IMR-90 (cell line): ENCODE measurements around the gene HHIPL1.

Experiments
- BHLHE40 ChIP-seq: fragments of 150-350 bp; IDR thresholded peaks from 2 replicates; pipeline ENCODE4 v1.6.1; 2016; ENCODE audit warnings: mild to moderate bottlenecking, low read depth, low read length
- CEBPB ChIP-seq: IDR thresholded peaks from 2 replicates; pipeline ENCODE4 v1.6.1; 2012; ENCODE audit warnings: low read depth, low read length, improper control_type of control experiment
- CHD1 ChIP-seq: IDR thresholded peaks from 2 replicates; pipeline ENCODE4 v1.6.1; 2012; ENCODE audit warnings: low read depth, low read length, improper control_type of control experiment
- CTCF ChIP-seq: conservative IDR thresholded peaks from 2 replicates; pipeline ENCODE4 v1.5.1; 2012; ENCODE audit warnings: mild to moderate bottlenecking, low read depth, low read length, improper control_type of control experiment
- ELK1 ChIP-seq: fragments of 150-350 bp; IDR thresholded peaks from 2 replicates; pipeline ENCODE4 v1.6.1; 2016; ENCODE audit warnings: low read depth, mild to moderate bottlenecking, low read length, moderate library complexity, borderline replicate concordance
- FOS ChIP-seq: fragments of 150-350 bp; IDR thresholded peaks from 2 replicates; pipeline ENCODE4 v1.6.1; 2016; ENCODE audit warnings: low read depth, low read length
- MAFK ChIP-seq: IDR thresholded peaks from 2 replicates; pipeline ENCODE4 v1.6.1; 2012; ENCODE audit warnings: low read depth, low read length, improper control_type of control experiment
- MXI1 ChIP-seq: IDR thresholded peaks from 2 replicates; pipeline ENCODE4 v1.6.1; 2012; ENCODE audit warnings: low read depth, mild to moderate bottlenecking, low read length, moderate library complexity, borderline replicate concordance
- NFE2L2 ChIP-seq: fragments of 150-350 bp; IDR thresholded peaks from 2 replicates; pipeline ENCODE4 v1.6.1; 2016; ENCODE audit warnings: low read depth, mild to moderate bottlenecking, low read length
- POLR2A ChIP-seq: IDR thresholded peaks from 2 replicates; pipeline ENCODE4 v1.6.1; 2012; ENCODE audit warnings: mild to moderate bottlenecking, low read depth, low read length
- RAD21 ChIP-seq: IDR thresholded peaks from 2 replicates; pipeline ENCODE4 v1.6.1; 2012; ENCODE audit warnings: low read length, improper control_type of control experiment
- RFX5 ChIP-seq: IDR thresholded peaks from 2 replicates; pipeline ENCODE4 v1.8.0; 2012; ENCODE audit warnings: low read depth, mild to moderate bottlenecking, low read length, moderate library complexity
- SMC3 ChIP-seq: fragments of 150-350 bp; IDR thresholded peaks from 2 replicates; pipeline ENCODE4 v1.6.1; 2016; ENCODE audit warnings: low read depth, mild to moderate bottlenecking, antibody characterized with exemption, low read length, moderate library complexity
- TF ChIP-seq, protein P1 (sequence below): fragments of 150-350 bp; IDR thresholded peaks from 2 replicates; pipeline ENCODE4 v1.6.1; 2017; ENCODE audit warnings: mild to moderate bottlenecking, antibody characterized with exemption, low read length, low read depth

DNA sequence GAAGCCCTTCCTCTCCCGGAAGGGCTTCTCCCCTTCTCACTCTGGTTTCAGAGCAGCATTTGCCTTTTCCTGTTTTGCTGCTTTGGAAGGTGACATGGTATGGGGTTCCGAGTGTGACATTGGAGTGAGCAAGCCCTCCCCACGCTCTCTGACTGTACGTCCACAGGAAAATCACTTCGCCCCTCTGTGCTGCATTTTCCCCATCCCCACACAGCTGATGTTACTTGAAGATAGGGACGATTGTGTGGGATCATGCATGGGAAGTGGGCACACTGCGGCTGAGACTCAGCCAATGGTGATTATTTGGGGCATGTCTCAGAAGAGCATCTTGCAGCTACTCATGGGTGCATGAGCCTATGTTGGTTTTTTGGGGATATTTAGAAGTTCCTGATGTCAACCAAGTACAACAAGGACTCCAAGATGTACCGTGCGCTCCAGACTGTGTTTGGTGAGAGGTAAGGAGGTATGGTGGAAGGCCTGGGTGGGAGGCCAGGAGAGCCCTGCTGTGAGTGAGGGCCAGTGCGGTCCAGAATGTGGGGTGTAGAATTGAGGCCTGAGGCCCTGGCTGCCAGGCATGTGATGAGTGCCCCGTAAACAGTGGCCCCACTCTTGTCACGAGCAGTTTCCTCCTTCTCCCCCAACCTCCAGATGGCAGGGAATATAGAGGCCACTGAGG lies 54.3 kb downstream of the HHIPL1 start:
- TF ChIP-seq CTCF (no peak), RFX5 (no peak), RAD21 (no peak), SMC3 (no peak), NFE2L2 (no peak), CEBPB (no peak), POLR2A (no peak), BHLHE40 (no peak), ELK1 (no peak), MXI1 (no peak), FOS (no peak), MAFK (no peak), CHD1 (no peak)
- TF ChIP-seq, protein P1, sequence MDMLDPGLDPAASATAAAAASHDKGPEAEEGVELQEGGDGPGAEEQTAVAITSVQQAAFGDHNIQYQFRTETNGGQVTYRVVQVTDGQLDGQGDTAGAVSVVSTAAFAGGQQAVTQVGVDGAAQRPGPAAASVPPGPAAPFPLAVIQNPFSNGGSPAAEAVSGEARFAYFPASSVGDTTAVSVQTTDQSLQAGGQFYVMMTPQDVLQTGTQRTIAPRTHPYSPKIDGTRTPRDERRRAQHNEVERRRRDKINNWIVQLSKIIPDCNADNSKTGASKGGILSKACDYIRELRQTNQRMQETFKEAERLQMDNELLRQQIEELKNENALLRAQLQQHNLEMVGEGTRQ: no peak
